ENCODE measurements around the gene TANC1.
A peak's percentile ranks its signal among the peaks of the same experiment; 100 is the strongest.

TANC1 gene

DNA sequence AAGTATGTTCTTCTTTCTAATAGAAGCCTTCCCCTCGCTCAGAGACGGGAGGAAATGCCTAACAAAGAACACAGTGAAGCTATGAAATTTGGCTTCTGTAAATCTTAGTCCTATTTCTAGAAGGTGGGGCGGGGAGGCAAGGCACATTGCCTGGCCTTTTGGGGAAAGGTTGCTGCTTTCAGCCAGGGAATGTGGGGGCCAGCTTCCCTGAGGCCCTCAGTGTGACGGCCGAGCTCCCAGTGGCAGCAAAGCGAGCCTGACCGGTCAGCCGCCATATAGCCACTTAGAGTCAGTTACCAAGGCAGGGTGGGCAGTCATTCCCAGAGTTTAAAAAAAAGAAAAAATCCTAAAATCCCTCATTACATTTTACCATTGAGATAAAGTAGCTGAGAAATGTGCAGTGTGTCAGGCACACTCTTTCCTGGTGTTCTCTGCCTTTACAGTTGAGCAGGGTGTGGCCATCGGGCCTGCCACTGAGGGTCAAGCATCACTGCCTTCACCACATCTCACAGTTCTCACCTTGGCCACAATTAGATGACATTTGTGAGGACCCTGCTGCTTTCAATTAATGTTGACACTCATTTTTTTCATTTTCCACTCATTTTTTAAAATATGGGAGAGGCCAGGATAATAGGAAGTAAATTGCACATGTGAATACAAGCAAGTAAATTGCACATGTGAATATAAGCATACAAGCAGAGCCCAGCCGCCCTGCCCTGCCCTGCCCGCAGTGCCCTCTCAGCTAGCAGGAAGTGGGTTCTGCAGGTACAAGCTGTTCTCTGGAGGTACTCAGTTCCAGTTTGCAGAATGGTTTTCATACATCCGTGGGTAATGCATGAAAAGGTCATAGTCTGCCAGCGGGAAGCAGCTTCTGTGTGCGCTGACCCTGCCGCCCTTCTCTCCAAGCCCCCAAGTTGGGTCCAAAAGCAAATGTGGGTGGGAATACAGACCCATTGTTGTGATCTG is 241.2 kb downstream of the TANC1 start:
- Histone ChIP-seq H3K4me3 (ENCODE audit: low read length) (no peak overlapping the region), H3K4me1 (ENCODE audit: control insufficient read depth, low read depth, low read length) (peaks cover 12% of the 10 kb centered on the region), H3K9me3 (ENCODE audit: control insufficient read depth, low read depth, low read length) (no peaks in the 10 kb centered on the region), H3K36me3 (ENCODE audit: control insufficient read depth, low read depth, low read length) (no peaks in the 10 kb centered on the region), H3K27ac (ENCODE audit: low read length) (no peak overlapping the region), H3K27me3 (ENCODE audit: control insufficient read depth, insufficient read depth, low read length) (peaks cover 57% of the 10 kb centered on the region), H3K9ac (ENCODE audit: low read length) (no peak overlapping the region)

DNA sequence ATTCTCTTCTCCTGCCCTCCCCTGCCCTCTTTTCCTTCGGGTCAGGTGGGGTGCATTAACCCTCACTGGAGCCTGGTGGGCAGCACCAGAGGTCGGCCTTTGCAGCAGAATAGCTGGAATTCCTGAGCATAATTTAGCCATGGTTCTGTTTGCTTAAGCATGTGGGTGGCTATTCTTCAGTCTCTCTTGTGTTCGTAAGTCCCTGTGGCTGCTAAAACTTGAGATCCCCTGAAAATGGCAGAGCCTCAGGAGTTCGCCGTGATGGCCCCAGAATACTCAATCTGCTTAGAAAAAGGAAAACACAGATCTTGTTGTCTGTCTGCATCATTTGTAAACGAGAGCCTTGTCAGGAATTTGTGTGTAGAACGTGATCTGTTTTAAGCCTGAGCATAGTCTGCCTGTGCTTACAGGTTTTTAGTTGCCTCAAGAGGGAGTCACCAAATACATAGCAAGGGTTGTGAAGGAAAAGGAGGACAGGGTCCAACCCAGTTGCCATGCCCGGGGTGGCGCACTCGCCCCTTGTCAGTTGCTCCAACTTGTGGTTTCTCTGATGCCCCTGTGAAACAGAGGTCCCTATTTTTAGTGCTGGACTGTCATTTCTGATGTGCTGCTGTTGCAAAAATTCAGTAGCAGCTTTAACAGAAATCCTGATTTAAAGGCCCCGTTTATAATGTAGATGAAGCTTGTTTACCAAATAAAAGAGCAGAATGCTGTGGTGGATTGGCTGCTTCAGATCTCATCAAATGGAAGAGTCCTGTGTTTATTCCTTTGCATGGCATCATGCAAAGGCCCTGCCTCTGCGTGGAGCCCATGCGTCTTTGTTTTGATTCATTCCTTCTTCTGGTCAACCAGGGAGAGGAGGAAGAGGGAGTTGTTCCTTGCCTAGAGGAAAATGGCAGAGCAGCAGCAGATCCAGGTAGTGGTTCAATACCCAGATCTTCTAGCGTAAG is 243.3 kb downstream of the TANC1 start:
- Histone ChIP-seq H3K36me3 (ENCODE audit: control insufficient read depth, low read depth, low read length) (no peaks in the 10 kb centered on the region), H3K4me3 (ENCODE audit: low read length) (peak overlapping the region; percentile 9), H3K27me3 (ENCODE audit: control insufficient read depth, insufficient read depth, low read length) (peaks cover 73% of the 10 kb centered on the region), H3K4me1 (ENCODE audit: control insufficient read depth, low read depth, low read length) (peaks cover 12% of the 10 kb centered on the region), H3K9me3 (ENCODE audit: control insufficient read depth, low read depth, low read length) (no peaks in the 10 kb centered on the region), H3K27ac (ENCODE audit: low read length) (no peak overlapping the region), H3K9ac (ENCODE audit: low read length) (no peak overlapping the region)

DNA sequence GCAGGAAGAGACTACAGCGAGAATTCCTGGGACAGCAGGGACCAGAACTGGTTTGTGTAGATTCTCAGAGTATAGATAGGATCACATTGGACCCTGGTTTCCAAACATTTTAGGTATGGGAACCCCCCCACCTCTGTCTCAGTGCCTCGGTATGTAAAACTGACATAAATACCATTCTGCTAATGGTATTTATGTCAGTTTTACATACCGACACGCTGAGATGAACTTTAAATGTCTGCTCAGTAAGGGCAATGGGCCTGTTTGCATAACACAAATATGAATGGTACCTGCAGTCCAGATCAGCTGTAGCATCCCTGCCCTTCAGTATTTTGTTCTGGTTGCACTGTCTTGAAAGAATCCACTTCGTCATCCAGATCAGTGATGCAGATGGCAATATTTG is 244.9 kb downstream of the TANC1 start:
- H3K9me3 ChIP-seq (ENCODE audit: control insufficient read depth, low read depth, low read length), result no peaks in the 10 kb centered on the region
- H3K36me3 ChIP-seq (ENCODE audit: control insufficient read depth, low read depth, low read length), result no peaks in the 10 kb centered on the region
- no peak overlapping the region for H3K9ac ChIP-seq (ENCODE audit: low read length)
- H3K27me3 ChIP-seq (ENCODE audit: control insufficient read depth, insufficient read depth, low read length), result peaks cover 71% of the 10 kb centered on the region
- H3K4me3 ChIP-seq (ENCODE audit: low read length), result no peak overlapping the region
- no peak overlapping the region for H3K27ac ChIP-seq (ENCODE audit: low read length)
- peaks cover 12% of the 10 kb centered on the region for H3K4me1 ChIP-seq (ENCODE audit: control insufficient read depth, low read depth, low read length)

DNA sequence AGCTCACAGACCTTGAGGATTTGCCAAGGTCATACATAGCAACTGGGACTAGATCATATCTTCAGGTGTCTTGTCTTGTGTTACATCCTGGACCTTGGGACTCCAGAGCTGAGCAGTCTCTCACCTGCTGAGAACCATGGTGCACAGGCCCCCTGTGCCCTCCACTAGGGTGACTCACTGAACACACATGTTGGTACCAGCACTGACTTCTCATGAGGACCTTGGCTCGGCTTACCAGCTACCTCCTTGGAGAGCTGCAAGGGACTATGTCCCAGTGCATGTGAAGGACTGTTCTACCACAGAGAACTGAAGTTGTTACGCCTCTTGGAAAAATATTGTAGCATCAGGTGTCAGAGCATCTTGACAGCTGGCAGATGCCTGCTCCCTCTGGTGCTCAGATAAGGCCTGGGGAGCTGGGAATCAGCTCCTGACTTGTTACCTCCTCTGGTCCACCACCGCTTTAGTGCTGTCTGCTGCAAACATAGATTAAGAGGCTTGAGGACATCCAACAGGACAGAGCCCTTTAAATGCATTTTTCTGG is 246.0 kb downstream of the TANC1 start:
- H3K9me3 ChIP-seq (ENCODE audit: control insufficient read depth, low read depth, low read length), result no peaks in the 10 kb centered on the region
- no peaks in the 10 kb centered on the region for H3K36me3 ChIP-seq (ENCODE audit: control insufficient read depth, low read depth, low read length)
- peaks cover 12% of the 10 kb centered on the region for H3K4me1 ChIP-seq (ENCODE audit: control insufficient read depth, low read depth, low read length)
- H3K4me3 ChIP-seq (ENCODE audit: low read length), result no peak overlapping the region
- H3K27me3 ChIP-seq (ENCODE audit: control insufficient read depth, insufficient read depth, low read length), result peaks cover 60% of the 10 kb centered on the region
- no peak overlapping the region for H3K27ac ChIP-seq (ENCODE audit: low read length)
- H3K9ac ChIP-seq (ENCODE audit: low read length), result no peak overlapping the region

DNA sequence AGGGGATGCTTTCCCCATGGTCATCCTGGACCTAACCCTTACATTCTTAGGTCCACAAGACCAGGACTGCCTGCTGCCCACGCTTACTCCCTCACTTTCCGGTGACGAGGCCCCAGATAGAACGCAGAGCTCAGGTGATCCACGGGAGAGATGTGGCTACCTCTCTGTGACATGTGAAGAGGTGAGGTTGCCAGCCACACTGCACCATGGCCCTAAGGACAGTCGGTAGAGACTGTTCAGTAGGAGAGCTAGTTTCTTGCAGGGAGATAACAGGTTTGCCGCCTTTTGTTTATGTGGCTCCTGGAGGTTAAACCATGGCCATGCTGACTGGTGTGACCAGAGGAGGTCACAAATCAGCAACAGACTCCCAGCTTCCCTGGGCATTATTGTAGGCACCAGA is 246.7 kb downstream of the TANC1 start:
- Histone ChIP-seq H3K9me3 (ENCODE audit: control insufficient read depth, low read depth, low read length) (no peaks in the 10 kb centered on the region), H3K4me3 (ENCODE audit: low read length) (no peak overlapping the region), H3K27me3 (ENCODE audit: control insufficient read depth, insufficient read depth, low read length) (peaks cover 53% of the 10 kb centered on the region), H3K27ac (ENCODE audit: low read length) (no peak overlapping the region), H3K36me3 (ENCODE audit: control insufficient read depth, low read depth, low read length) (no peaks in the 10 kb centered on the region), H3K4me1 (ENCODE audit: control insufficient read depth, low read depth, low read length) (peaks cover 12% of the 10 kb centered on the region), H3K9ac (ENCODE audit: low read length) (no peak overlapping the region)

DNA sequence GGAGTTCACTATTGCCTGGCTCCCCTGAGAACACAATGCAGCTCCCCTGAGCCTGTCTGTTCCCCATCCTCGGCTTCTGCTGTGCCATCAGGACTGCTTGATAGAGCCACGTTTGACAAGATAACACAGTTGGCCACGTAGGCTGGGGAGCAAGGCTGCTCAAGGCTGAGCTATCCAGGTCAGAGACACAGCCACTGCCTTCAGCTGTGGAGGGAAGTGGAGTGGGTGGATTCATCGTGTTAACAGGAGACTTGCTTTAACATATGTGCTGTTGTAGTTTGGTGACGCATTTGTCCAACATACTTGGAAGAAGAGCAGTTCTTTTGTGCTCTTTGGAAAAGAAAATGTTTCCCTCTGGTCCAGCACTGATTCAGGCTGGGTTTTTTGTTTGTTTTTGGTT is 249.2 kb downstream of the TANC1 start:
- Histone ChIP-seq H3K4me3 (ENCODE audit: low read length) (no peak overlapping the region), H3K4me1 (ENCODE audit: control insufficient read depth, low read depth, low read length) (no peaks in the 10 kb centered on the region), H3K9ac (ENCODE audit: low read length) (no peak overlapping the region), H3K36me3 (ENCODE audit: control insufficient read depth, low read depth, low read length) (no peaks in the 10 kb centered on the region), H3K9me3 (ENCODE audit: control insufficient read depth, low read depth, low read length) (no peaks in the 10 kb centered on the region), H3K27me3 (ENCODE audit: control insufficient read depth, insufficient read depth, low read length) (peaks cover 36% of the 10 kb centered on the region), H3K27ac (ENCODE audit: low read length) (no peak overlapping the region)

DNA sequence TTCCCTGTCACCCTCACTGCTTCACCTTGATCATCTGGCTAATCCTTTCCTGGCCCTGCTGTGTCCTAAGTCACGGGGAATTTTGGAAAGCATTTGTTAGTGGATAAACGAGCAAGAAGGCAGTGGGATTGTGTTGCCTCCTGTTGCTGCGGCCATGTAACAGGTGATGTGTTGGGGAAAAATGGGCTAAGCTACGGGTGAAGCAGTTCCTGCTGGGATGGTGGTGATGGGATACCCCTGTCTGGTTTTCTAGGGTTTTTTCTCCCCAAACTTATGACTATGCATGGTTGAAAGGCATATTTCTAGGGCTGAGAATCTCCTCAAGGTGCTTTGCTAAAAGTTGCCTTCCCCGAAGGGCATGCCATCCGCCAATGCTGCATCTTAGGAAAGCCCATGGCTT is 249.9 kb downstream of the TANC1 start:
- no peaks in the 10 kb centered on the region for H3K36me3 ChIP-seq (ENCODE audit: control insufficient read depth, low read depth, low read length)
- no peak overlapping the region for H3K4me3 ChIP-seq (ENCODE audit: low read length)
- no peaks in the 10 kb centered on the region for H3K4me1 ChIP-seq (ENCODE audit: control insufficient read depth, low read depth, low read length)
- no peaks in the 10 kb centered on the region for H3K9me3 ChIP-seq (ENCODE audit: control insufficient read depth, low read depth, low read length)
- H3K27me3 ChIP-seq (ENCODE audit: control insufficient read depth, insufficient read depth, low read length), result peaks cover 29% of the 10 kb centered on the region
- H3K27ac ChIP-seq (ENCODE audit: low read length), result no peak overlapping the region
- H3K9ac ChIP-seq (ENCODE audit: low read length), result no peak overlapping the region

DNA sequence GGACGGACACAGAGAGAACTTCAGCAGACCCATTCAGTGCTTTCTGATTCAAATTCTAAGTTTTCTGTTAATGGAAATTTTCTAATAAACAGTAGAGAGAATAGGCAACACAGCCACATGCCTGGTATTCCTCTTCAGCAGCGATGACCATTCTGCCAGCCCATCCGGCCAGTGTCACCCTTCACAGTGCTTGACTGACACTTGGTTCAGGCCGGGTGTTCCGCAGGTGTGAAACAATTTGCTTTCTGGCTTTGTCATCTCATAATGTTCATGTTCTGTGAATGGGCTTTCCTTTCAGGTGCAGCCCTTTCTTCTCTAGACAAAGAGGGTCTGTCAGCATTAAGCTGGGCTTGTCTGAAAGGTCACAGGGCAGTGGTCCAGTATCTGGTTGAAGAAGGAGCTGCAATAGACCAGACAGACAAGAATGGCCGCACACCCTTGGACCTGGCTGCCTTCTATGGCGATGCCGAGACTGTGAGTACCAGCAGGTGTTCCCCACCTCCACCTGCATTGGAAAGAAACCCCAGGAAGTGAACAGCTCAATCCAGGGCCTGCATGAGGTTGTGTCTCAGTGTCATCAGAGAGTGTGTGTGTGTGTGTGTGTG is 251.1 kb downstream of the TANC1 start:
- Histone ChIP-seq H3K4me1 (ENCODE audit: control insufficient read depth, low read depth, low read length) (no peaks in the 10 kb centered on the region), H3K36me3 (ENCODE audit: control insufficient read depth, low read depth, low read length) (no peaks in the 10 kb centered on the region), H3K9me3 (ENCODE audit: control insufficient read depth, low read depth, low read length) (no peaks in the 10 kb centered on the region), H3K4me3 (ENCODE audit: low read length) (no peak overlapping the region), H3K9ac (ENCODE audit: low read length) (no peak overlapping the region), H3K27me3 (ENCODE audit: control insufficient read depth, insufficient read depth, low read length) (peaks cover 18% of the 10 kb centered on the region), H3K27ac (ENCODE audit: low read length) (no peak overlapping the region)

DNA sequence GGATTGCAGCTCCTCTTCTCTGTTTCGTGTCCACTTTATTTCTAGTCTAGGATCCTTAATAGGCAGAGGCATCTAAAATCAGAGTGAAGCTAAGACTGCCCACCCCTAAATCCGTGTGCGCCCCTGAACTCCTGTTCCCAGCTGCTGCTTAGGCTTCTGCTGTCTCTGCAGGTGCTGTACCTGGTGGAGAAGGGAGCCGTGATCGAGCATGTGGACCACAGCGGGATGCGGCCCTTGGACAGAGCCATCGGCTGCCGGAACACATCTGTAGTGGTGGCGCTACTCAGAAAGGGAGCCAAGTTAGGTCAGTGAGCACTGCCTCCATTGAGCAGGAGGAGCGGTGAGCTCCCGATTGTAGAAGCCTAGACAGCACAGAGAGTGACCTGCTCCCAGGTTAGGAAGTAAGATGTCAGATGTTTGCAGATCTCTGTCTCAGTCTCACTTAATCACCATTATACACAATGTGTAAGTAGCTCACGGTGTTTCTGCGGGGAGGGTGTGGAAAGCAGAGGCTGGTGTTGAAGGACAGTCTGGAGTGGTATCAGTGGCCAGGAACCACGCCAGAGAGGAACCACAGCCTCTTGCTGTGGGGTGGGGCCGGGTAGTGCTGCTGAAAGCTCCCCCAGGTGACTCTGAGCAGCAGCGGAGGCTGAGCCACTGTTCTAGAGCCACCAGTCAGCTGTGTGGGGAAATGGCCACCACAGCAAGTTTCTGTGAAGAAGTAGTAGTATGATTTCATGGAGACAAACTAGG is 255.8 kb downstream of the TANC1 start:
- H3K4me1 ChIP-seq (ENCODE audit: control insufficient read depth, low read depth, low read length), result no peaks in the 10 kb centered on the region
- H3K36me3 ChIP-seq (ENCODE audit: control insufficient read depth, low read depth, low read length), result no peaks in the 10 kb centered on the region
- no peaks in the 10 kb centered on the region for H3K9me3 ChIP-seq (ENCODE audit: control insufficient read depth, low read depth, low read length)
- no peak overlapping the region for H3K27ac ChIP-seq (ENCODE audit: low read length)
- H3K4me3 ChIP-seq (ENCODE audit: low read length), result no peak overlapping the region
- no peaks in the 10 kb centered on the region for H3K27me3 ChIP-seq (ENCODE audit: control insufficient read depth, insufficient read depth, low read length)
- H3K9ac ChIP-seq (ENCODE audit: low read length), result no peak overlapping the region

DNA sequence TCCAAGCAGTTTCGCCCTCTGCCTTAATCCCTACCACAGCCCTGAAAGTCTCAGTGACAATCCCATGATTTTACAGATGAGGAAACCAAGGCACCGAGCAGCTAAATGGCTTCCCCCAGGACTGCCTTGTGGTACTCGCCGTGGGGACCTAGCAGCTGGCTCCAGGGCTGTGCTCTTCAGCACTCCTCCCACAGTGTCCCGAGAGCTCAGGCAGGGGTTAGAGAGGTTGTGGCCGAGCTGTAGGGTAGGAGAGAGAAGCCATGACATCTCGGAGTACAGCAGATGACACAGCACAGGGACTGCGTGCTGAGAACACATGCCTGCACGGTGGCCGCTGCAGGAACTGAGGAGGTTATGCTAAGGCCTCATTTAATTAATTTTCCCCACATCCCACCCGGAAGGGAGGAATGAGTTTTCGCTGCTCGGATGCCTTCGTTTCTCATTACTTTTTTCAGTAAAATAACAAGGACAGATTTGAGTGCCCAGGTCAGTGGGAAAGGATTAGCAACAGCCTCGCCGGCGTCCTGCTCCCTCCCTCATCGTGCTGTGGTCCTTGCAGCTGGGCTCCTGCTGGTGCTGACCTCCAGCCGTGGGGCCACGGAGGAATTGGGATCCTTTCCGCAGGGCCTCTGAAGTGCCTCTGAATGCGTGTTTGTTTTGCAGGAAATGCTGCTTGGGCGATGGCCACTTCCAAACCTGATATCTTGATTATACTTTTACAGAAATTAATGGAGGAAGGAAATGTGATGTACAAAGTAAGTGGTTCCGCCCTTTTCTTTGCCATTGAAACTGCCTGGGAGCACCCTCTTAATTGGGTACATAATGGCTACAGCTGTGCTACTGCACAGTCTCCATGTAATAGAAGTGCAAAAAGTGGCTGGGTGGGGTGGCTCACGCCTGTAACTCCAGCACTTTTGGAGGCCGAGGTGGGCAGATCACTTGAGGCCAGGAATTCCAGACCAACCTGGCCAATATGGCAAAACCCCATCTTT is 256.9 kb downstream of the TANC1 start:
- no peaks in the 10 kb centered on the region for H3K27me3 ChIP-seq (ENCODE audit: control insufficient read depth, insufficient read depth, low read length)
- H3K9me3 ChIP-seq (ENCODE audit: control insufficient read depth, low read depth, low read length), result no peaks in the 10 kb centered on the region
- H3K4me3 ChIP-seq (ENCODE audit: low read length), result no peak overlapping the region
- no peak overlapping the region for H3K9ac ChIP-seq (ENCODE audit: low read length)
- no peak overlapping the region for H3K27ac ChIP-seq (ENCODE audit: low read length)
- H3K36me3 ChIP-seq (ENCODE audit: control insufficient read depth, low read depth, low read length), result peaks cover 7% of the 10 kb centered on the region
- no peaks in the 10 kb centered on the region for H3K4me1 ChIP-seq (ENCODE audit: control insufficient read depth, low read depth, low read length)

Data from iPS-18a (cell line).